HG03159 (cell line): ENCODE measurements around the gene NIPAL1.

Experiments
- ATAC-seq: cut with Tn5 transposase; IDR thresholded peaks from one replicate; pipeline ENCODE4 v1.9.1; 2021; ENCODE audit warnings: mild to moderate bottlenecking, moderate library complexity; ENCODE audit not compliant: unreplicated experiment

The NIPAL1 gene

DNA sequence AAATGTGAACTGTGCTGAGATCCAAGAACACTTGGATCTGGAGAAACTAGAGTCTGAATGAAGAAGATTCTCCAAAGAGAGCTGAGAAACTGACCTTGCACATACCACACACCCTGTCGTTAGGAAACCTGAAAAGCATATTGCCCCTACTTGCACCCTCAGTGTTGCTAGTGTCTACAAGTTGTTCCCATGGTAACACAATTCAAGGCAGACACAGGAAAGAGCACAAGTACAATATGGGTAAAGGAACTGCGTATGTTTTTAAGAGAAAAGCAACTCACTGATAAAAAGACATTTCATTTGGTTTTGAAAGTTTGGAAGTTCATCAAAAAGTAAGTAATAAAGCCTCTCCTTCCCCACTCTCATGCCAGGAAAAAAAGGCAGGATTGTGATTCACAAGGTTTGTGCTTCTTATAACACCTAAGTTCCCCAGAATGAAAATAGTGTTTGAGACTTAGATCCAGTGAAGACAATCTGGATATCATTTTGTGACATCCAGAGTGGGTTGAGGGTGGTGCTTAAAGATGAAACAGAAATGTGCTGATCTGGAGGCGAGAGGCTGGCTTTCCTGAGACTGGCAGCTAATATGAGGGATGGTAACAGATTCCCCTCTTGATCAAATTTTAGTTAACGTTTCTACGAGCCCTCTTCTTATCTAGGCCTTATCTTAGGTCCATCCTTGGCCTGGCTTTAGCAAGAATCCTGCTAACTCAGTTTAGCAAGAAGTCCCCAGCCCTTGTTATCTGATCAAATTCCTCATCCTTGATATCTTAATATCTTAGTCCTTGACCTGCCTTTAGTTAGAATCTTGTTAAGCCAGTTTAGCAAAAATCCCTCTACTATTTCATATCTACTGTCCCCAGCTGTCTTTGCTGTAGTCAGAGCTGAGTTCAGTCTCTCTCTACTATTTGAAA, 42.3 kb downstream of the NIPAL1 start:
- no peak for ATAC-seq

- ATAC-seq: no peak
Measured at GRCh38 chr4:48064349-48064748, 47.8 kb downstream of the NIPAL1 start.

DNA sequence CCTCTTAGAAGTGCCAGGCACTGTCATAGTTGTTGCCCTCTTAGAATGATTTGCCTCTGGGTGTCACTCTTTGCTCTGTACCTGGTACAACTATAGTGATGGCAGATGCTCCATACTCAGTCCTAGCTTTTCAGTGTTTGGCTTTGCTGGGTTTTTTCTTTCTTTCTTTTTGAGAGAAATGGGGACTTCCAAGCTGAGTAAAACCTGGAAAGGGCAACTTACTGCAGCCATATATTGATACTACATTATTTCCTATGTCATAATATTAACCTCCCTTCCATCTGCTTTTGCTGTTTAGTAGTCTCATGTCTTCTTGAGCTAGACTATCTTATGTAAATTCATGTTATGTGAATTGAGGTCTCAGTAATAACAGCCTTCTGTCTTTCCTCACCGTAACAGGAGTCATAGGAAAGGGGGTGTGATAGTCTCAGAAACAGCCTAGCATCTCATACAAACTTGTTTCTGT, 49.0 kb downstream of the NIPAL1 start:
- ATAC-seq: peak; percentile 59

GRCh38 chr4:48067536-48067935, 51.0 kb downstream of the NIPAL1 start:
- no peak for ATAC-seq

DNA sequence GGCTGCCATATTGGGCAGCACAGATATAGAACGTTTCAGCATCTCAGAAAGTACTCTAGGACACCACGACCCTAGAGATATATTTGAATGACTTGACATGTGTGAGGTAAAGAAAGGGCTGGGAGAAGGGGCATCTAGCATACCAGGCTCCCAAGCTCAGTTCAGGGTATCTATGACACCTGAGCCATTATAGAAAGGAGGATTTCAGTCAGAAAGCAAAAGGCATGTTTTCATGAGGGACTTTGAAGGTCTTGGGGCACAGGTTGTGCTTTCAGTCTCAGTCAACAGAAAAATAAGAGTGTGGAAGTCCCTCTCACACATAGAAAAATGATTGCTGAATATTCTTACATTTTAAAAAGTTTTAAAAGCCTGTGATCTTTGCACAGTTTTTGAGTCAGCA, 51.6 kb downstream of the NIPAL1 start:
- no peak for ATAC-seq

DNA sequence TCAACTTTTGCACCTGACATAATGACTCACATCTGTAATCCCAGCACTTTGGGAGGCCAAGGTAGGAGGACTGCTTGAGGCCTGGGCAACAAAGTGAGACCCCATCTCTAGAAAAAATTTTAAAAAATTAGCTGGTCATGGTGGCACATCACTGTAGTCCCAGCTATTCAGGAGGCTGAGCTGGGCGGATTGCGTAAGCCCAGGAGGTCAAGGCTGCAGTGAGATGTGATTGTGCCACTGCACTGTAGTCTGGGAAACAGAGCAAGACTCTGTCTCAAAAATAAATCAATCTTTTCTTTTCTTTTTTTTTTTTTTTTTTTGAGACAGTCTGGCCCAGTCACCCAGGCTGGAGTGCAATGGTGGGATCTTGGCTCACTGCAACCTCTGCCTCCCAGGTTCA, 52.5 kb downstream of the NIPAL1 start:
- ATAC-seq: no peak

- ATAC-seq: no peak
Measured at GRCh38 chr4:48071191-48071590, 54.6 kb downstream of the NIPAL1 start.

DNA sequence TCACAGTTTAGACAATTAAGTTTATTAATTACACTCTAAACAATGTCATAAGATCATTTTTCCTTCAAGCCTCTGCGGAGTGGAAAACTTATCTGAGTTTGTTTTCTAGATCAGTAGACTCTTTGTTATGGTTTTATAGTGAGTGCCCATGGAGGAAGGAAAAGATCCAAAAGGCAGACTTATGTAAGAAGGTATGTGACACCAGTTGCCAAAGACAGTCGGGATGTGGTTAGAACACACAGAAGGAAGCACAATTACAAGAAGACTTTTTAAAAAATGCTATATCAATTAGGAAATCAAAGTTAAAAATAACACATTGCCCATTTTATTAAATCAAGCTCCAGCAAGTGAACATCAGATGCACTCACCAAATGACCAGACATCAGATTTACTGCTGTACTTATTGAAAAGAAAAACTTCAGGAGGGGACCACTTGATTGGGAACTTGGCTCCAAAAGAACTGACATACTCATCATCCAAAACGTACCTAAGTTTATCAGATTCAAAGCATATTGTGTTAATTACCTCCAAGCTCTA, 57.1 kb downstream of the NIPAL1 start:
- no peak for ATAC-seq

- ATAC-seq: no peak
Measured at GRCh38 chr4:48074657-48075056, 58.1 kb downstream of the NIPAL1 start.

- ATAC-seq: no peak
Measured at GRCh38 chr4:48078425-48078824, 61.9 kb downstream of the NIPAL1 start.

- ATAC-seq: no peak
Measured at GRCh38 chr4:48078862-48079655, 62.5 kb downstream of the NIPAL1 start.

DNA sequence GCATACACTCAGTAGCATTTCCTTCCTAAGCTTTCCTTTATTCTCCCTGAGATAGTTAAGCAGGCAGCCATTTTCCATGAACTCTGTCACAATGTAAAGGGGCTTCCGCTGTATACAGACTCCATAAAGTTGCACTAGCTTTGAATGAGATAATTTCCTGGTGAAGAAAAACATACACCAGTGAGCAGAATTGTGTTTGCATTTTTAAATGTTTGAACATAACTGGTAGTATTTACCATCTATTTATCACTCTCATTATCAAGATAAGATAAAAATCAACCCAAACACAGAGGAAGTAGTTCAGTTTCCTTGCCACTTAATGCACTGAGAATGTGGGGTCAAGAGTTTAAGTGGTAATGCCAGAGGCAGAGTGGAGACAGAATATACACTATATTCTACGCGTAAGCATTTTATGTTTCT, 63.4 kb downstream of the NIPAL1 start:
- ATAC-seq: no peak

- ATAC-seq: no peak
Measured at GRCh38 chr4:48081196-48081595, 64.6 kb downstream of the NIPAL1 start.

- ATAC-seq: no peak
Measured at GRCh38 chr4:48082956-48083355, 66.4 kb downstream of the NIPAL1 start.

DNA sequence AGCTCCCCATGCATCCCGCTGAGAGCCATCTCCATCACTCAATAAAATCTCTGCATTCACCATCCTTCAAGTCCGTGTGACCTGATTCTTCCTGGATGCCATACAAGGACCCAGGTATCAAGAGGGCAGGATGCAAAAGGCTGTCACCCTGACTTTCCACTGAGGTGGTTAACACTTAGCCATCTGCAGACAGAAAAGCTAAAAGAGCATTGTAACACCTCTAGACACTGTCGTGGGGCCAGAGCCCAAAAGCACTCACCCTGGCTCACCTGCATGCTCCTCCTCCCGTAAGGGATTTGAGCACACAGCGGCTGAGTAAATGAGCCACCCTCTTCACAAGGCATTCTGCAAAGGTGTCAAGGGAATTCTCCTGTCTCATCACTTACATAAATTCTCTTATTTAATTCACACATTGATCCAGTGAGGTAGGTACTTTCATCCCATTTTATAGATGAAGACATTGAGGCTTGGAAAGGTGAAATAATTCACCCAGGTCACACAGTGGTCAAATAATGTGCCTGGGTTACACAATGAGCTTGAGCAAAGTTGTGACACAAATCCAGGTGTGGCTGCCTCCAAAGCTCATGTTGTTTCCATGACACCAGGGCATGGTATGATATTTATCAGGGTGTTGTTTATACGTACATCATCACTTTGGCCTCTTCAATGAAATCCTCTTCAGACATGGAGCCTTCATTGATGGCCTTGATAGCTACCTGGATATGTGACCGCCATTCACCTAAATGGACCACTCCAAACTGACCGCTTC, 69.4 kb downstream of the NIPAL1 start:
- no peak for ATAC-seq
